OCI-LY1 (cell line): ENCODE measurements around the gene MRPL58.
"Not testable (repeated sequence)": the region's sequence is repeated elsewhere in the genome, so short reads cannot be mapped to it uniquely, and the experiment has no call there.

Experiments
- H2AFZ ChIP-seq: fragments of 200-600 bp; sonication (generic), shearing (Covaris generic); 2 replicates; pipeline ENCODE4 v1.6.0; 2014; ENCODE audit warnings: antibody characterized with exemption, mild to moderate bottlenecking, low read length
- H3F3A ChIP-seq: fragments of 200-600 bp; sonication (generic), shearing (Covaris generic); 2 replicates; pipeline ENCODE4 v1.6.0; 2014; ENCODE audit warnings: mild to moderate bottlenecking, antibody characterized with exemption, low read length, moderate library complexity; ENCODE audit not compliant: insufficient read depth
- H3K27ac ChIP-seq: fragments of 200-600 bp; sonication (generic); 2 replicates; pipeline ENCODE4 v1.5.1; 2014; ENCODE audit warnings: low read length, mixed run types, mild to moderate bottlenecking, low read depth; ENCODE audit not compliant: poor library complexity, severe bottlenecking
- H3K27me3 ChIP-seq: fragments of 200-600 bp; sonication (generic); 2 replicates; pipeline ENCODE4 v1.6.0; 2014; ENCODE audit warnings: antibody characterized with exemption, mild to moderate bottlenecking, low read length, moderate library complexity; ENCODE audit not compliant: insufficient read depth
- H3K36me3 ChIP-seq: fragments of 200-600 bp; sonication (generic); 2 replicates; pipeline ENCODE4 v1.6.1; 2014; ENCODE audit warnings: mild to moderate bottlenecking, antibody characterized with exemption, low read length, moderate library complexity, mixed read lengths; ENCODE audit not compliant: insufficient read depth
- H3K4me1 ChIP-seq: fragments of 200-600 bp; sonication (generic); 2 replicates; pipeline ENCODE4 v1.5.1; 2014; ENCODE audit warnings: mild to moderate bottlenecking, low read length, moderate library complexity; ENCODE audit not compliant: insufficient read depth, severe bottlenecking
- H3K4me2 ChIP-seq: fragments of 200-600 bp; sonication (generic), shearing (Covaris generic); 2 replicates; pipeline ENCODE4 v1.6.1; 2014; ENCODE audit warnings: low read length
- H3K4me3 ChIP-seq: fragments of 200-600 bp; sonication (generic); 2 replicates; pipeline ENCODE4 v1.5.1; 2014; ENCODE audit warnings: low read length, low read depth, mild to moderate bottlenecking, mixed read lengths; ENCODE audit not compliant: poor library complexity, severe bottlenecking
- H3K79me2 ChIP-seq: fragments of 200-600 bp; shearing (Covaris generic); 2 replicates; pipeline ENCODE4 v1.6.1; 2016; ENCODE audit warnings: mixed run types, low read length, mixed read lengths; ENCODE audit not compliant: insufficient read depth
- H3K9ac ChIP-seq: fragments of 200-600 bp; sonication (generic), shearing (Covaris generic); 2 replicates; pipeline ENCODE4 v1.6.1; 2014; ENCODE audit warnings: mild to moderate bottlenecking, low read length, mixed read lengths
- H3K9me2 ChIP-seq: fragments of 200-600 bp; sonication (generic), shearing (Covaris generic); 2 replicates; pipeline ENCODE4 v1.6.1; 2014; ENCODE audit warnings: low read depth, mild to moderate bottlenecking, low read length, mixed read lengths
- H3K9me3 ChIP-seq: fragments of 200-600 bp; shearing (Covaris generic); 2 replicates; pipeline ENCODE4 v1.6.1; 2014; ENCODE audit warnings: low read length, mixed read lengths
- H4K20me1 ChIP-seq: fragments of 200-600 bp; sonication (generic), shearing (Covaris generic); 2 replicates; pipeline ENCODE4 v1.6.0; 2016; ENCODE audit warnings: mild to moderate bottlenecking, low read length; ENCODE audit not compliant: insufficient read depth
- CTCF ChIP-seq: fragments of 200-600 bp; sonication (generic), shearing (Covaris generic); IDR thresholded peaks from 2 replicates; pipeline ENCODE4 v1.5.1; 2017; ENCODE audit warnings: mild to moderate bottlenecking, antibody characterized with exemption, low read length, moderate library complexity, mixed read lengths
- EZH2 ChIP-seq: fragments of 200-600 bp; sonication (generic), shearing (Covaris generic); IDR thresholded peaks from 2 replicates; pipeline ENCODE4 v1.8.0; 2017; ENCODE audit warnings: borderline replicate concordance, mixed run types, mild to moderate bottlenecking, antibody characterized with exemption, low read length, moderate library complexity, mixed read lengths

Gene MRPL58

GRCh38 chr17:75039238-75039637 lies 26.8 kb downstream of the MRPL58 start:
- H2AFZ ChIP-seq, result no peak overlapping the region
- TF ChIP-seq CTCF (no peak), EZH2 (no peak)
- H3K4me1 ChIP-seq, result peaks cover 8% of the 10 kb centered on the region
- no peak overlapping the region for H3K4me3 ChIP-seq
- H3K9ac ChIP-seq, result no peak overlapping the region
- no peaks in the 10 kb centered on the region for H4K20me1 ChIP-seq
- no peaks in the 10 kb centered on the region for H3F3A ChIP-seq
- H3K79me2 ChIP-seq, result no peaks in the 10 kb centered on the region
- no peak overlapping the region for H3K27ac ChIP-seq
- no peak overlapping the region for H3K4me2 ChIP-seq
- H3K36me3 ChIP-seq, result peaks cover 42% of the 10 kb centered on the region
- H3K9me3 ChIP-seq, result no peaks in the 10 kb centered on the region
- no peaks in the 10 kb centered on the region for H3K9me2 ChIP-seq
- H3K27me3 ChIP-seq, result no peaks in the 10 kb centered on the region

GRCh38 chr17:75041656-75042280 lies 29.3 kb downstream of the MRPL58 start:
- no peaks in the 10 kb centered on the region for H3K9me3 ChIP-seq
- H3K79me2 ChIP-seq, result no peaks in the 10 kb centered on the region
- TF ChIP-seq CTCF (no peak), EZH2 (no peak)
- H3K9ac ChIP-seq, result no peak overlapping the region
- no peaks in the 10 kb centered on the region for H3F3A ChIP-seq
- no peak overlapping the region for H3K4me2 ChIP-seq
- no peaks in the 10 kb centered on the region for H3K9me2 ChIP-seq
- no peak overlapping the region for H2AFZ ChIP-seq
- no peaks in the 10 kb centered on the region for H4K20me1 ChIP-seq
- H3K36me3 ChIP-seq, result peaks cover 42% of the 10 kb centered on the region
- H3K4me3 ChIP-seq, result no peak overlapping the region
- no peak overlapping the region for H3K27ac ChIP-seq
- peaks cover 10% of the 10 kb centered on the region for H3K4me1 ChIP-seq
- no peaks in the 10 kb centered on the region for H3K27me3 ChIP-seq

- not testable (repeated sequence) for H3K9me3 ChIP-seq, H3K27ac ChIP-seq, H3K4me3 ChIP-seq, H4K20me1 ChIP-seq, H3K9me2 ChIP-seq, H2AFZ ChIP-seq, H3K4me2 ChIP-seq, H3K9ac ChIP-seq, H3K79me2 ChIP-seq, H3F3A ChIP-seq, H3K27me3 ChIP-seq
- H3K36me3 ChIP-seq, result peaks cover 37% of the 10 kb centered on the region
- H3K4me1 ChIP-seq, result peaks cover 22% of the 10 kb centered on the region
These were observed 31.3 kb downstream of the MRPL58 start for GRCh38 chr17:75043789-75044188.

- no peaks in the 10 kb centered on the region for H3K79me2 ChIP-seq
- TF ChIP-seq CTCF, result no peak
- TF ChIP-seq EZH2, result no peak
- H3F3A ChIP-seq, result no peaks in the 10 kb centered on the region
- peaks cover 29% of the 10 kb centered on the region for H3K36me3 ChIP-seq
- H3K4me1 ChIP-seq, result peaks cover 24% of the 10 kb centered on the region
- no peaks in the 10 kb centered on the region for H3K9me2 ChIP-seq
- H3K27me3 ChIP-seq, result no peaks in the 10 kb centered on the region
- no peaks in the 10 kb centered on the region for H4K20me1 ChIP-seq
- no peak overlapping the region for H2AFZ ChIP-seq
- H3K9me3 ChIP-seq, result no peaks in the 10 kb centered on the region
- H3K9ac ChIP-seq, result no peak overlapping the region
- no peak overlapping the region for H3K4me3 ChIP-seq
- H3K4me2 ChIP-seq, result no peak overlapping the region
- no peak overlapping the region for H3K27ac ChIP-seq
These were observed 32.2 kb downstream of the MRPL58 start for GRCh38 chr17:75044716-75045115.

GRCh38 chr17:75045946-75046406 lies 33.5 kb downstream of the MRPL58 start:
- H3K27me3 ChIP-seq, H3F3A ChIP-seq, H2AFZ ChIP-seq, H3K79me2 ChIP-seq, H3K9me2 ChIP-seq, H3K9me3 ChIP-seq, H3K27ac ChIP-seq, H4K20me1 ChIP-seq: not testable (repeated sequence)
- H3K36me3 ChIP-seq, result peaks cover 22% of the 10 kb centered on the region
- H3K9ac ChIP-seq, result peak overlapping the region; percentile 82
- H3K4me2 ChIP-seq, result peak overlapping the region; percentile 75
- H3K4me3 ChIP-seq, result peak overlapping the region; percentile 83
- H3K4me1 ChIP-seq, result peaks cover 24% of the 10 kb centered on the region
